ENCODE data around the gene TMED3. TPM values are rescaled to one million over a fixed set of nuclear protein-coding genes. Genes with fewer than 3 reads are reported as not detected.

The TMED3 gene
- total and polyA plus RNA-seq, 2 donors (not counting 1 experiment from before 2014, with no cell fraction given) = 20.7 to 32.5 TPM

GRCh38 chr15:79341396-79341795 lies 30.5 kb downstream of the TMED3 start:
- H3K36me3 ChIP-seq (replicated peaks in 1 of 2; ENCODE audit: control extremely low read depth in 1 of 2, control insufficient read depth in 1 of 2, extremely low read depth in 1 of 2, insufficient read depth in 2 of 2, low read length in 1 of 2) = no peaks in the 10 kb centered on the region
- H3K4me2 ChIP-seq (replicated peaks; ENCODE audit: low read depth, low read length, poor library complexity, severe bottlenecking) = no peak overlapping the region
- no peak overlapping the region for H2AFZ ChIP-seq (ENCODE audit: insufficient read depth, low read depth, low read length, poor library complexity, severe bottlenecking)
- Mint-ChIP-seq H3K4me3 (no peak overlapping the region), H3K9me3 (ENCODE audit: insufficient read depth) (peaks cover 3% of the 10 kb centered on the region), H3K27ac (no peak overlapping the region), H3K4me1 (no peaks in the 10 kb centered on the region), H3K27me3 (no peaks in the 10 kb centered on the region)
- H3K4me1 ChIP-seq (ENCODE audit: control insufficient read depth in 2 of 2, insufficient read depth in 2 of 2, low read length in 2 of 2) = no peaks in the 10 kb centered on the region
- no peak overlapping the region for H3K27ac ChIP-seq (ENCODE audit: low read length in 2 of 2)
- WGBS (ENCODE audit: insufficient coverage) = 97% methylated on average over 7 of the region's 9 CpGs
- H3K79me2 ChIP-seq (ENCODE audit: control insufficient read depth, insufficient read depth, low read length) = no peaks in the 10 kb centered on the region
- H3K4me3 ChIP-seq (ENCODE audit: control extremely low read depth in 1 of 5, extremely low read depth in 1 of 5, insufficient read depth in 1 of 5, low read depth in 2 of 5, low read length in 4 of 5) = no peak overlapping the region
- TF ChIP-seq EZH2 (IDR thresholded peaks at IDR 0.05; ENCODE audit: borderline replicate concordance, insufficient read depth, low read depth, low read length, poor library complexity, severe bottlenecking) = no peak
- TF ChIP-seq CTCF (IDR thresholded peaks at IDR 0.05) = no peak
- no peaks in the 10 kb centered on the region for H3K27me3 ChIP-seq (replicated peaks in 1 of 4; ENCODE audit: control extremely low read depth in 1 of 4, control insufficient read depth in 3 of 4, insufficient read depth in 4 of 4, low read length in 3 of 4)
- intact Hi-C loops (cut with micrococcal nuclease) = no loop called here
- H3K9me3 ChIP-seq (ENCODE audit: control extremely low read depth in 1 of 3, control insufficient read depth in 2 of 3, insufficient read depth in 1 of 3, low read length in 2 of 3) = no peaks in the 10 kb centered on the region
- POLR2A ChIA-PET = no interaction called here
- H3K9ac ChIP-seq (ENCODE audit: low read length) = no peak overlapping the region
- CTCF ChIA-PET = interaction anchor here (1.1 to 1.2 kb wide), 2 partner anchors 9 to 51 kb away, joined by 3 to 4 read pairs; no protein-coding TSS in a partner anchor
- DNase-seq = no peak
- H4K20me1 ChIP-seq (ENCODE audit: control insufficient read depth, insufficient read depth, low read length, poor library complexity, severe bottlenecking) = no peaks in the 10 kb centered on the region
- ATAC-seq (ENCODE audit: low read depth) = no peak

DNA sequence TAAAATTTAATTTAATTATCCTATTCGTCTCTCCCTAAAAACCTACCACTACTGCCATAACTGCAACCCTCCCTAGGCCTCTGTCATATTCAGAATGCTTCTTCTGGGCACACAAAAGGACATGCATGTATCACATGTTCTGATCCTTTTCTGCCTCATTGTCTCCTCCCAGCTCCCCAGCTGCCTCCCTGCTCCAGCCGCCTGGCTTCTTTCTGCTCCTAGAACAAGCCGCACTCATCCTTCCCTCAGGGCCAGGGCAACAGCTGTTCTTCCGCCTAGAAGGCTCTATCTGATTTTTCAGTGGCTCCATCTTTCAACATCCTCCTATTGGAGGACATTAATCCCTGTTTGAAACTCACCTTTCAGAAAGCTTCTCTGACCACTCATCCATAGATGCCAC lies 38.6 kb downstream of the TMED3 start:
- ATAC-seq (ENCODE audit: low read depth) = no peak
- POLR2A ChIA-PET = no interaction called here
- Histone ChIP-seq H3K4me1 (ENCODE audit: control insufficient read depth in 2 of 2, insufficient read depth in 2 of 2, low read length in 2 of 2) (no peaks in the 10 kb centered on the region), H3K36me3 (replicated peaks in 1 of 2; ENCODE audit: control extremely low read depth in 1 of 2, control insufficient read depth in 1 of 2, extremely low read depth in 1 of 2, insufficient read depth in 2 of 2, low read length in 1 of 2) (no peaks in the 10 kb centered on the region), H3K27ac (ENCODE audit: low read length in 2 of 2) (no peak overlapping the region), H3K9me3 (ENCODE audit: control extremely low read depth in 1 of 3, control insufficient read depth in 2 of 3, insufficient read depth in 1 of 3, low read length in 2 of 3) (no peaks in the 10 kb centered on the region), H3K27me3 (replicated peaks in 1 of 4; ENCODE audit: control extremely low read depth in 1 of 4, control insufficient read depth in 3 of 4, insufficient read depth in 4 of 4, low read length in 3 of 4) (no peaks in the 10 kb centered on the region), H3K4me2 (replicated peaks; ENCODE audit: low read depth, low read length, poor library complexity, severe bottlenecking) (no peak overlapping the region), H3K9ac (ENCODE audit: low read length) (no peak overlapping the region), H3K4me3 (ENCODE audit: control extremely low read depth in 1 of 5, extremely low read depth in 1 of 5, insufficient read depth in 1 of 5, low read depth in 2 of 5, low read length in 4 of 5) (no peak overlapping the region), H4K20me1 (ENCODE audit: control insufficient read depth, insufficient read depth, low read length, poor library complexity, severe bottlenecking) (no peaks in the 10 kb centered on the region), H3K79me2 (ENCODE audit: control insufficient read depth, insufficient read depth, low read length) (no peaks in the 10 kb centered on the region), H2AFZ (ENCODE audit: insufficient read depth, low read depth, low read length, poor library complexity, severe bottlenecking) (no peak overlapping the region)
- intact Hi-C loops (cut with micrococcal nuclease) = no loop called here
- no peak overlapping the region for H3K27ac Mint-ChIP-seq
- TF ChIP-seq CTCF (IDR thresholded peaks at IDR 0.05) (no peak), EZH2 (IDR thresholded peaks at IDR 0.05; ENCODE audit: borderline replicate concordance, insufficient read depth, low read depth, low read length, poor library complexity, severe bottlenecking) (no peak)
- H3K9me3 Mint-ChIP-seq (ENCODE audit: insufficient read depth) = peaks cover 3% of the 10 kb centered on the region
- no peak overlapping the region for H3K4me3 Mint-ChIP-seq
- H3K4me1 Mint-ChIP-seq = no peaks in the 10 kb centered on the region
- CTCF ChIA-PET = no interaction called here
- DNase-seq = no peak
- 97% methylated on average over 4 of the region's 4 CpGs for WGBS (ENCODE audit: insufficient coverage)
- H3K27me3 Mint-ChIP-seq = no peaks in the 10 kb centered on the region

All from B cell (primary cell).